ENCODE results near the gene BRIP1.

The BRIP1 gene

DNA sequence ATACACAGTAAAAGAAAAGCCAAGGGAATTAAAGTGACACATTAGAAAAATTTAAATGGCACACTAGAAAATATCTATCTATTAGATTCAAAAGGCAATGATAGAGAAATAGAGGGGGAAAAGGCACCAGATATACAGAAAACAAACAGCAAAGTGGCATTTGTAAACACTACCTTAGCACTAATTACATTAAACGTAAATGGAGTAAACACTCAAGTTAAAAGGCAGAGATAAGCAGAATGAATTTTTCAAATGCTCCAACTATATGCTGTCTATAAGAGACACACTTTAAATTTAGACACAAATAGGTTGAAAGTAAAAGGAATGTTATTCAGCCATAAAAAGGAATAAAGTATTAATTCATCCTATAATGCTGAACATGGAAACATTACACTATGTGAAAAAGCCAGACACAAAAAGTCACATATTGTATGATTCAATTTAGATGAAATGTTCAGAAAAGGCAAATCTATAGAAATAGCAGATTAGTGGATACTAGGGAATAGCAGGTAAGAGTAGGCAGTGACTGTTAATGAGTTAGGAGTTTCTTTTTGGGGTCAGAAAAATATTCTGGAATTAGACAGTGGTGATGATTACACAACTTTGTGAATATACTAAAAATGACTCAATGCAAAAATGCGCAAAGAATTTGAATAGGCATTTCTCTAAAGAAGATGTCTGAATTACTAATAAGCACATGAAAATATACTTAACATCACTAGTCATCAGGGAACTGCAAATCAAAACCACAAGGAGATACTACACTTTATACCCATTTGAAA, 92.4 kb downstream of the BRIP1 start:
- TF ChIP-seq, protein P1, sequence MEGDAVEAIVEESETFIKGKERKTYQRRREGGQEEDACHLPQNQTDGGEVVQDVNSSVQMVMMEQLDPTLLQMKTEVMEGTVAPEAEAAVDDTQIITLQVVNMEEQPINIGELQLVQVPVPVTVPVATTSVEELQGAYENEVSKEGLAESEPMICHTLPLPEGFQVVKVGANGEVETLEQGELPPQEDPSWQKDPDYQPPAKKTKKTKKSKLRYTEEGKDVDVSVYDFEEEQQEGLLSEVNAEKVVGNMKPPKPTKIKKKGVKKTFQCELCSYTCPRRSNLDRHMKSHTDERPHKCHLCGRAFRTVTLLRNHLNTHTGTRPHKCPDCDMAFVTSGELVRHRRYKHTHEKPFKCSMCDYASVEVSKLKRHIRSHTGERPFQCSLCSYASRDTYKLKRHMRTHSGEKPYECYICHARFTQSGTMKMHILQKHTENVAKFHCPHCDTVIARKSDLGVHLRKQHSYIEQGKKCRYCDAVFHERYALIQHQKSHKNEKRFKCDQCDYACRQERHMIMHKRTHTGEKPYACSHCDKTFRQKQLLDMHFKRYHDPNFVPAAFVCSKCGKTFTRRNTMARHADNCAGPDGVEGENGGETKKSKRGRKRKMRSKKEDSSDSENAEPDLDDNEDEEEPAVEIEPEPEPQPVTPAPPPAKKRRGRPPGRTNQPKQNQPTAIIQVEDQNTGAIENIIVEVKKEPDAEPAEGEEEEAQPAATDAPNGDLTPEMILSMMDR (IDR thresholded peaks at IDR 0.05; ENCODE audit: low read depth, low read length) = no peak
- TF ChIP-seq EZH2phosphoT487 (IDR thresholded peaks at IDR 0.05; ENCODE audit: low read depth) = no peak
- Histone ChIP-seq H3K4me2 (ENCODE audit: low read length) (no peak overlapping the region), H3K36me3 (replicated peaks; ENCODE audit: low read depth, low read length) (peaks cover 30% of the 10 kb centered on the region), H3K9me3 (ENCODE audit: insufficient read depth, low read length) (peaks cover 10% of the 10 kb centered on the region), H2AFZ (ENCODE audit: low read depth, low read length) (no peak overlapping the region), H3K27me3 (ENCODE audit: low read depth, low read length) (no peaks in the 10 kb centered on the region), H3K27ac (ENCODE audit: low read length) (no peak overlapping the region), H3K4me1 (ENCODE audit: low read length) (no peaks in the 10 kb centered on the region), H3K9ac (ENCODE audit: low read length) (no peak overlapping the region), H4K20me1 (ENCODE audit: insufficient read depth, low read length) (no peaks in the 10 kb centered on the region), H3K4me3 (ENCODE audit: low read length) (no peak overlapping the region), H3K79me2 (ENCODE audit: low read length) (no peaks in the 10 kb centered on the region)

DNA sequence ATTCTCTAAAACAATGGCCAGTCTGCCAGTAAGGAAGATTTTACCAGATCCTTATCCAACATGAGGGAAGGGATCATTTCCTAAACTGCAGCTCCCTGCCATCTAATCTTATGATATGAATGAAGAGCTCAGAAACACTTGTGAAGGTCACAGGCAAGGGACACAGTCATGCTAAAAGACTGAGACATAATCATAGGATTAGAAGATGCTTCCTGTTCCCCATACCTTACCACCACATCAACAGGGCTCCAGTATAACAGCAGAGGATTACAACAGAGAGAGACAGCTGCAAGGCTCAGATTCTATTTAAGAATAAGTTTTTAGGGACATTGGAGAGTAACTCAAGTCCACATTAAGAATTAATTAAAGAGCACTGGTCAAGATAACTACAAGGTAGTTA, 93.3 kb downstream of the BRIP1 start:
- H3K4me1 ChIP-seq (ENCODE audit: low read length) = no peaks in the 10 kb centered on the region
- TF ChIP-seq EZH2phosphoT487 (IDR thresholded peaks at IDR 0.05; ENCODE audit: low read depth) = no peak
- TF ChIP-seq, protein P1 (IDR thresholded peaks at IDR 0.05; ENCODE audit: low read depth, low read length) = no peak
- H3K36me3 ChIP-seq (replicated peaks; ENCODE audit: low read depth, low read length) = peaks cover 30% of the 10 kb centered on the region
- no peak overlapping the region for H2AFZ ChIP-seq (ENCODE audit: low read depth, low read length)
- peaks cover 10% of the 10 kb centered on the region for H3K9me3 ChIP-seq (ENCODE audit: insufficient read depth, low read length)
- no peaks in the 10 kb centered on the region for H4K20me1 ChIP-seq (ENCODE audit: insufficient read depth, low read length)
- no peak overlapping the region for H3K9ac ChIP-seq (ENCODE audit: low read length)
- no peak overlapping the region for H3K4me3 ChIP-seq (ENCODE audit: low read length)
- no peaks in the 10 kb centered on the region for H3K79me2 ChIP-seq (ENCODE audit: low read length)
- H3K4me2 ChIP-seq (ENCODE audit: low read length) = no peak overlapping the region
- no peaks in the 10 kb centered on the region for H3K27me3 ChIP-seq (ENCODE audit: low read depth, low read length)
- no peak overlapping the region for H3K27ac ChIP-seq (ENCODE audit: low read length)

DNA sequence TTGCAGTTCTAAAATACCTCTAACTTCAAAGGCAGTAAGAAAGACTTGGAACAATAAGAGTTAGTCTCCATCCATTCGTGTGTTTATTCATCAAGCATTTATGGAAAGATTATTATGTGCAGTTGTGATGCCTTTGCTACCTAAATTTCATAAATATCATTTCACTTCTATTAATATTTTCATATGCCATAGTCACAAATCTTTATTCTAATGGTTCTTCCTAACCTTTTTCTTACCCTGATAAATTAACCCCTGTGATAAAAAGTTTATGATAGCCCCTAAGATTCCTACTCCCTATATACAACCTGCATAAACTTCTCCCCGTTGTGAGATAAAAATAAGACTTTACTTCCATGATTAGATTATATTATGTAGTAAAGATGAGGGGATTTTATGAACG, 94.9 kb downstream of the BRIP1 start:
- Histone ChIP-seq H4K20me1 (ENCODE audit: insufficient read depth, low read length) (no peaks in the 10 kb centered on the region), H3K4me1 (ENCODE audit: low read length) (no peaks in the 10 kb centered on the region), H3K4me3 (ENCODE audit: low read length) (no peak overlapping the region), H2AFZ (ENCODE audit: low read depth, low read length) (no peak overlapping the region), H3K9me3 (ENCODE audit: insufficient read depth, low read length) (peaks cover 10% of the 10 kb centered on the region), H3K79me2 (ENCODE audit: low read length) (no peaks in the 10 kb centered on the region), H3K27me3 (ENCODE audit: low read depth, low read length) (no peaks in the 10 kb centered on the region), H3K36me3 (replicated peaks; ENCODE audit: low read depth, low read length) (peaks cover 30% of the 10 kb centered on the region), H3K27ac (ENCODE audit: low read length) (no peak overlapping the region), H3K4me2 (ENCODE audit: low read length) (no peak overlapping the region), H3K9ac (ENCODE audit: low read length) (no peak overlapping the region)
- TF ChIP-seq, protein P1 (IDR thresholded peaks at IDR 0.05; ENCODE audit: low read depth, low read length) = no peak
- no peak for TF ChIP-seq EZH2phosphoT487 (IDR thresholded peaks at IDR 0.05; ENCODE audit: low read depth)

DNA sequence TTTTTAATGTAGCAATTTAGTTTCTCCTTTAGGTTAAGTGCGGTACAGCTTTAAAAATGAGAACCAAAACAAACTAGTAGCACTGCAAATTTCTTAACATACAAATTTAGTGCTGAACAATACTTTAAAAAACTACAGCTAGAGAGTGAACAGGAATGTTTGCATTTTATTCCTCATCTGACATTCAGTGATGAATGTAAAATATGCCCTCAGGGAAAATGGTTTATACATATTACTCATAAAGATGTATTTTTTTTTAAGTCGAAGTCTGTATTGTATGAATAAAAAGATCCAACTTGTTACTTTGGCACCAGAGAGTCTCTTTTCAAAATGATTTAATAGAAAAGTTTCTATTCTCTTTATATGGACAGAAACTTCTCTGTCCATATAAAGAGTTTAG, 96.8 kb downstream of the BRIP1 start:
- Histone ChIP-seq H3K79me2 (ENCODE audit: low read length) (no peaks in the 10 kb centered on the region), H2AFZ (ENCODE audit: low read depth, low read length) (no peak overlapping the region), H4K20me1 (ENCODE audit: insufficient read depth, low read length) (no peaks in the 10 kb centered on the region), H3K27ac (ENCODE audit: low read length) (no peak overlapping the region), H3K9me3 (ENCODE audit: insufficient read depth, low read length) (peaks cover 10% of the 10 kb centered on the region), H3K4me2 (ENCODE audit: low read length) (no peak overlapping the region), H3K9ac (ENCODE audit: low read length) (no peak overlapping the region), H3K27me3 (ENCODE audit: low read depth, low read length) (no peaks in the 10 kb centered on the region), H3K4me1 (ENCODE audit: low read length) (no peaks in the 10 kb centered on the region), H3K36me3 (replicated peaks; ENCODE audit: low read depth, low read length) (peaks cover 32% of the 10 kb centered on the region), H3K4me3 (ENCODE audit: low read length) (no peak overlapping the region)
- TF ChIP-seq, protein P1 (IDR thresholded peaks at IDR 0.05; ENCODE audit: low read depth, low read length) = no peak
- TF ChIP-seq EZH2phosphoT487 (IDR thresholded peaks at IDR 0.05; ENCODE audit: low read depth) = no peak

Data from OCI-LY3 (cell line).